GM10248 (cell line): ENCODE measurements around the gene CSRP1.

Source experiments
- CTCF ChIA-PET: fragments of 300-600 bp; sonication (Branson Sonifier 250); formaldehyde crosslinking; extraction: SDS; loops from one replicate; lab custom pipeline; 2021; ENCODE audit warnings: antibody characterized with exemption; lab: Yijun Ruan, JAX
- POLR2A ChIA-PET: fragments of 350-650 bp; sonication (Branson Sonifier 250); formaldehyde crosslinking; extraction: SDS; loops from one replicate; lab custom pipeline; 2020; ENCODE audit warnings: antibody characterized with exemption; lab: Yijun Ruan, JAX
- DNase-seq: peaks from one replicate; pipeline ENCODE4 v3.0.0; 2012; ENCODE audit errors: extremely low spot score
- CTCF ChIP-seq: IDR thresholded peaks from 2 replicates; pipeline ENCODE4 v1.5.1; 2012; ENCODE audit warnings: mild to moderate bottlenecking, low read depth; ENCODE audit errors: extremely low read depth, missing control alignments, control extremely low read depth

CSRP1 gene

DNA sequence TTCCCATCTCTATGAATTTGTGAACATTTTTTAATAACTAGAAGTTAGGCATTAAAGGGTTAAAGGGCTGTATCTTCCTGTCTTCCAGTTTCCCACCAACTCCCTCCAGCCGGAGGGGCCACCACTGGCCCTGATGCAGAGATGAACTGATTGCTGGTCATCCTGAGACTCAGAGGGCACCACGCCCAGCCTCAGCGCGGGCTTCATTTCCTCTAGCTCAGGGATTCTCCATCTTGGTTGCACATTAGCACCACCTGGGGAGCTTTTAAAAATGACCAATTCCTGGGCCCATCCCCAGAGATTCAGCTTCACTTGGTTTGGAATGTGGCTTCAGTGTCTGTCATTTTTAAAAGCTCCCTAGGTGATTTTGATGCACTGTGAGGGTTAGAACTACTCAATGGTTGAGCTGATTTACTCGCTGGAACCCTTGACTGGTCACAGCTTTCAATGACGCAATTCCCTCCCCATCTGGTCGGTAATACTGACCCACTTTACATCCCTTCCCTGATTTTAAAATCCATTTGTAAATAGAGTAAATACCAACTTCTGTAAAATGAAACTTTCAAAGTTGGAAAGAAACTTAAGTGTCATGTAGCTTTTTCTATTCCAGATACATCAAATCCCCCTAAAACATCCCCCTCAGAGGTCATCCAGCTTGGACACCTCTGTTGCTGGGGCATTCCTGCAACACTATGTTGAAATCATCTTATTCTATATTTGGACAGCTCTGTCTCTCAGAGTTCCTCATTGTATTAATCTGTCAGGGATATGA is 37.1 kb upstream of the CSRP1 start:
- ChIA-PET CTCF (interaction anchor here (0.8 to 9.8 kb wide), 7 partner anchors 10 to 249 kb away, joined by 3 to 63 read pairs (median 7); no protein-coding TSS in a partner anchor), POLR2A (no interaction called here)
- no peak for TF ChIP-seq CTCF
- DNase-seq = no peak

DNA sequence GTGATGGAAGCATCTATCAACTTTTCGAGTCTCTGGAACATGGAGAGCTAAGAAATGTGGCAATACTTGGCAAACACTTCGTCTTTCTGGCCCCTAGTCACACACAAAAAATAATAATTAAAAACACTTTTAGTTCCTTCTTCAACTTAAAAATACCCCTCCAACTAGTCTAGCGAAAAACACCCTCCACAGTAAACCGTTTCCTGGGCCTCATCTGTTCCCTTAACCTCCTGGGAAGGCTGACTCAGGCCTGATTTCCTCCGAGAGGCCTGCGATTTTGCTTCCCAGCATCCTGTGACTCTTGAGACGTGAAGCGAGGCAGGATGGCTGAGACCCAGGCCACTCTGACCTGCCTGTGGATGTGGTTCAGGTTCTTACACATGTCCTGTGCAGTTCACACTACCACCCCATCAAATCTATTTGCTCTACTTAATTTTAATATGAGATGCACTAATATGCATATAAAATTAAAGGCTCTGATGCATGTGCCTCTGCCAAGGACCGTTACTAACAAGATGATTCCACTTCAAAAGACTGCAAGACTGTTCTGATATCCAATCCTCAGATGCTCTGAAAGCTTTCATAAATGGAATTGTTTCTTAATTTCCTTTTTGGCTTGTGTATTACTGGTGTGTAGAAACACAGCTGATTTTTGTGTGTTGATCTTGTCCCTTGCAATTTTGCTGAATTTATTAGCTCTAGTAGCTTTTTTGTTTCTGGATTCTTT is 35.5 kb upstream of the CSRP1 start:
- ChIA-PET CTCF (interaction anchor here (0.6 to 9.8 kb wide), 3 partner anchors 9 to 21 kb away, joined by 3 to 63 read pairs (median 4); no protein-coding TSS in a partner anchor), POLR2A (no interaction called here)
- TF ChIP-seq CTCF = no peak
- DNase-seq = no peak

GRCh38 chr1:201540846-201541735 is 34.2 kb upstream of the CSRP1 start:
- DNase-seq = peak; percentile 5
- ChIA-PET CTCF (interaction anchor here (0.9 to 9.8 kb wide), 8 partner anchors 10 to 252 kb away, joined by 3 to 63 read pairs (median 5); no protein-coding TSS in a partner anchor), POLR2A (no interaction called here)
- TF ChIP-seq CTCF = no peak

GRCh38 chr1:201539561-201540431 is 32.9 kb upstream of the CSRP1 start:
- DNase-seq = peak; percentile 17
- CTCF ChIA-PET = interaction anchor here (0.9 to 9.8 kb wide), 8 partner anchors 9 to 253 kb away, joined by 3 to 63 read pairs (median 5); no protein-coding TSS in a partner anchor
- POLR2A ChIA-PET = no interaction called here
- no peak for TF ChIP-seq CTCF

GRCh38 chr1:201538612-201539551 is 32.0 kb upstream of the CSRP1 start, which contains the start of gene NAV1:
Gene NAV1, plus strand, starts transcription at chr1:201539127. Its CDS starts 83,758 bp downstream, at chr1:201622885.
- POLR2A ChIA-PET = no interaction called here

More at GRCh38 chr1:201538612-201539551, 32.0 kb upstream of the CSRP1 start, which contains the start of gene NAV1:
- no peak for TF ChIP-seq CTCF
- CTCF ChIA-PET = interaction anchor here (1.3 to 11.4 kb wide), 5 partner anchors 8 to 171 kb away, joined by 4 to 157 read pairs (median 6); partner anchors contain the start of gene CSRP1
- peak; percentile 19 for DNase-seq
